Neutrophil (primary cell): ENCODE measurements around the gene DNAJC13.
A peak's percentile ranks its signal among the peaks of the same experiment; 100 is the strongest.
"Not testable (repeated sequence)": the region's sequence is repeated elsewhere in the genome, so short reads cannot be mapped to it uniquely, and the experiment has no call there.

ENCODE experiments used
- H3K27ac ChIP-seq: fragments of 200-600 bp; sonication (generic); 2 replicates; pipeline ENCODE4 v1.5.1; 2016; ENCODE audit warnings: mild to moderate bottlenecking, moderate library complexity
- H3K27me3 ChIP-seq: fragments of 200-600 bp; sonication (generic); 2 replicates; pipeline ENCODE4 v1.6.0; 2016; ENCODE audit warnings: mild to moderate bottlenecking
- H3K36me3 ChIP-seq: fragments of 200-600 bp; sonication (generic); 2 replicates; pipeline ENCODE4 v1.5.1; 2017
- H3K4me1 ChIP-seq, 2 experiments: fragments of 200-600 bp in 1 of 2; sonication (generic) in 1 of 2; 1 replicate in 1 of 2; 2 replicates in 1 of 2; pipeline versions ENCODE4 v1.5.1 to v1.6.1; 2013 to 2016; ENCODE audit warnings: low read depth in 1 of 2, low read length in 1 of 2, mild to moderate bottlenecking in 1 of 2, moderate library complexity in 1 of 2; ENCODE audit not compliant: control insufficient read depth in 1 of 2, insufficient read depth in 1 of 2
- H3K4me3 ChIP-seq, 2 experiments: fragments of 200-600 bp in 1 of 2; sonication (generic) in 1 of 2; 1 replicate in 1 of 2; 2 replicates in 1 of 2; pipeline ENCODE4 v1.5.1; 2013 to 2016; ENCODE audit warnings: low read depth in 1 of 2, low read length in 1 of 2, mild to moderate bottlenecking in 1 of 2, moderate library complexity in 1 of 2
- H3K9me3 ChIP-seq: fragments of 200-600 bp; sonication (generic); 2 replicates; pipeline ENCODE4 v1.5.1; 2016
- TF ChIP-seq, protein P1 (sequence below): fragments of 200-600 bp; sonication (generic); IDR thresholded peaks from 2 replicates; pipeline ENCODE4 v1.5.1; 2016; ENCODE audit warnings: antibody characterized with exemption

The DNAJC13 gene

DNA sequence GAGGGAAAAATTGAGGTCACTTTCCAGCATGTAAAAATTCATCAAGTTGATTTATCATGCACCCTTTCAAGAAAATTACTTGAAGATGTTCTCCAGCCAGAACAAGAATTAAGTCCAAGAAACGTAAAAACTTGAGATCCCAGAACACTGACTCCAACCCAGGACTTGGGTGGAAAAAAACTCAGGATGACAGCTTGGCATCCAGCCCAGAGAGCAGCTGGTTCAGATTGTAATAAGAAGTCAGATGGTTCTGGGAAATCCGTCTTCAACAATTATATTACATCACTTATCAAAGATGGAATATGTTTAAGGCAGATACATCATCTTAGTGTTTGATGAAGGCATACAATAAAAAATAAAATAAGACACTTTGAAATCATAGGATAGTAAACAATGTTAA, 23.0 kb upstream of the DNAJC13 start:
- Histone ChIP-seq H3K36me3 (no peaks in the 10 kb centered on the region), H3K4me1 (peaks cover 0 to 11% of the 10 kb centered on the region in 2 experiments), H3K9me3 (no peaks in the 10 kb centered on the region), H3K27me3 (no peaks in the 10 kb centered on the region), H3K27ac (no peak overlapping the region), H3K4me3 (no peak overlapping the region)
- TF ChIP-seq, protein P1, sequence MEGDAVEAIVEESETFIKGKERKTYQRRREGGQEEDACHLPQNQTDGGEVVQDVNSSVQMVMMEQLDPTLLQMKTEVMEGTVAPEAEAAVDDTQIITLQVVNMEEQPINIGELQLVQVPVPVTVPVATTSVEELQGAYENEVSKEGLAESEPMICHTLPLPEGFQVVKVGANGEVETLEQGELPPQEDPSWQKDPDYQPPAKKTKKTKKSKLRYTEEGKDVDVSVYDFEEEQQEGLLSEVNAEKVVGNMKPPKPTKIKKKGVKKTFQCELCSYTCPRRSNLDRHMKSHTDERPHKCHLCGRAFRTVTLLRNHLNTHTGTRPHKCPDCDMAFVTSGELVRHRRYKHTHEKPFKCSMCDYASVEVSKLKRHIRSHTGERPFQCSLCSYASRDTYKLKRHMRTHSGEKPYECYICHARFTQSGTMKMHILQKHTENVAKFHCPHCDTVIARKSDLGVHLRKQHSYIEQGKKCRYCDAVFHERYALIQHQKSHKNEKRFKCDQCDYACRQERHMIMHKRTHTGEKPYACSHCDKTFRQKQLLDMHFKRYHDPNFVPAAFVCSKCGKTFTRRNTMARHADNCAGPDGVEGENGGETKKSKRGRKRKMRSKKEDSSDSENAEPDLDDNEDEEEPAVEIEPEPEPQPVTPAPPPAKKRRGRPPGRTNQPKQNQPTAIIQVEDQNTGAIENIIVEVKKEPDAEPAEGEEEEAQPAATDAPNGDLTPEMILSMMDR: no peak

DNA sequence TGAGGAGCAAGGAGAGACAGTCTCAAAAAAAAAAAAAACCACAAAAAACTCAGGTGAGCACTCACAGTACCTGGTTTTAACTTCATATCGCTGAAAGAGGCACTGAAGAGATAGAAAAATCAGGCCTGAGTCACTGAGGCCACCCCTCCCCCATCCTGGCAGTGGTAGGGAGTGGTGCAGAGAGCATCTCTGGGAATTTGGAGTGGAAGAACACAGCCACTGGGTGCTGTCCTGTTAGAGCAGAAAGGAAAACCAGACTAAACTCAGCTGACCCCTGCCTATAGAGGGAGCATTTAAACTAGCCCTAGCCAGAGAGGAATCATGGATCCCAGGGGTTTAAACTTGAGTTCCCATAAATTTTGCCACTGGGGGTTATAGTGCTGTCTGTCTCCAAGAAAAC, 22.2 kb upstream of the DNAJC13 start:
- Histone ChIP-seq H3K27ac (no peak overlapping the region), H3K4me3 (no peak overlapping the region), H3K36me3 (no peaks in the 10 kb centered on the region), H3K27me3 (no peaks in the 10 kb centered on the region), H3K9me3 (no peaks in the 10 kb centered on the region), H3K4me1 (peaks cover 0 to 11% of the 10 kb centered on the region in 2 experiments)
- TF ChIP-seq, protein P1: no peak

DNA sequence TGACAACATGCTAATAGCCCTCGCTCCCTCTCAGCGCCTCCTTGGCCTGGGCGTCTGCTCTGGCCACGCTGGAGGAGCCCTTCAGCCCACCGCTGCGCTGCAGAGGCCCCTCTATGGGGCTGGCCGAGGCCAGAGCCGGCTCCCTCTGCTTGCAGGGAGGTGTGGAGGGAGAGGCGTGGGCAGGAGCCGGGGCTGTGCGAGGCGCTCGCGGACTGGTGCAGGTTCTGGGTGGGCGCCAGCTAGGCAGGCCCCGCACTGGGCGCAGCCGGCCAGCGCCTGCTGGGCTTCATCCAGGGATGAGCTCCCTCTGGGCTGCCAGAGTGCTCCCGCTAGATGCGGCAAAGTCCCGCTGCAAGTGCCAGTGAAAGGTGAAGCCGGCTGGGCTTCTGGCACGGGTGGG, 21.0 kb upstream of the DNAJC13 start:
- no peaks in the 10 kb centered on the region for H3K9me3 ChIP-seq
- H3K36me3 ChIP-seq: no peaks in the 10 kb centered on the region
- no peak overlapping the region for H3K4me3 ChIP-seq
- H3K27ac ChIP-seq: no peak overlapping the region
- H3K27me3 ChIP-seq: no peaks in the 10 kb centered on the region
- TF ChIP-seq, protein P1: no peak
- H3K4me1 ChIP-seq: peaks cover 0 to 11% of the 10 kb centered on the region in 2 experiments

DNA sequence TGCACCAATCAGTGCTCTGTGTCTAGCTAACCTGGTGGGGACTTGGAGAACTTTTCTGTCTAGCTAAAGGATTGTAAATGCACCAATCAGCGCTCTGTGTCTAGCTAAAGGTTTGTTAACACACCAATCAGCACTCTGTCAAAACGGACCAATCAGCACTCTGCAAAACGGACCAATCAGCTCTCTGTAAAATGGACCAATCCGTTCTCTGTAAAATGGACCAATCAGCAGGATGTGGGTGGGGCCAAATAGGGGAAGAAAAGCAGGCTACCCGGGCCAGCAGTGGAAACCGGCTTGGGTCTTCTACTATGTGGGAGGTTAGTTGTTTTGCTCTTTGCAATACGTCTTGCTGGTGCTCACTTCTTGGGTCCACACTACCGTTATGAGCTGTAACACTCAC, 20.5 kb upstream of the DNAJC13 start:
- H3K27ac ChIP-seq, H3K27me3 ChIP-seq, H3K36me3 ChIP-seq, H3K4me3 ChIP-seq, H3K9me3 ChIP-seq: not testable (repeated sequence)
- H3K4me1 ChIP-seq: peaks cover 0 to 11% of the 10 kb centered on the region in 2 experiments

DNA sequence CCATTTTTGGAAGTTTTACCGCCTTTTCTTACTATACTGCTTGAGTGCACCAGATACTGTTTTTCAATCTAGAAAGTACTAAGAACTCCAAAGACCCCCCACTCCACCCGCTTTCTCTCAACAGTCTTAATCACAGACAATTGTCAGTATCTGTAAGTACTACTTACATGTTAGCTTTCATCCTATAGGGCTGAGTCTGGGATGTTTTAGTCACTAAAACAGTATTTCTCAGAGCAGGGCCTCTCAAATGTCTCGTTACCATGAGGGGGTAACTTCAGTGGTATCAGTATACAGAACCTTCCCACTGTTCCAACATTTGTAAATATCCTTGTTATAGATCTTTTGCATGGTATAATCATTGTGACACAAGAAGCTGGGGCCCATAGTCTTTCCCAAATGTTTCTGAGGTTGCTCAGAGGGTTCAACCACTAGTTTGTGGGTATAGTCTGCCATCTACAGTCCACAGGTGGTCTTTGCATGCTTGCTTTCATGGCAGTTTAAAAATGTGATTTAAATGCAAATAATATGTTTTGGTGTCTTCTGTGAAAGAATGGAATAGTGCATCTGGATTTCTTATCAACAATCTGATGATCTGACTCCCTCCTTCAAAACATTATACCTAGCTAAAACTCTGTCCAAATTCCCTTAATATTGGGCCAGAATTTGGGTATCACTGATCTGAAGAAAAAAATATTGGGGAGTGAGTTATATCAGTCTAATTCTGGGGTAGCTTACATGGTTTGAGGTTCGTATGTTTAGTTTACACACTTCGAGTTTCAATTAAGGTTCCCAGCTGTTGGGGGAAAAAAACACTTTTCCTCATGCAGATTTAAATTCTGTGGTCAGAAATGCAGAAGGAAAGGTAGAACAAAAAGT, 18.0 kb upstream of the DNAJC13 start:
- no peak overlapping the region for H3K4me3 ChIP-seq
- H3K27ac ChIP-seq: no peak overlapping the region
- TF ChIP-seq, protein P1: peak; percentile 72
- no peaks in the 10 kb centered on the region for H3K27me3 ChIP-seq
- H3K36me3 ChIP-seq: no peaks in the 10 kb centered on the region
- H3K4me1 ChIP-seq: no peaks in the 10 kb centered on the region
- no peaks in the 10 kb centered on the region for H3K9me3 ChIP-seq

DNA sequence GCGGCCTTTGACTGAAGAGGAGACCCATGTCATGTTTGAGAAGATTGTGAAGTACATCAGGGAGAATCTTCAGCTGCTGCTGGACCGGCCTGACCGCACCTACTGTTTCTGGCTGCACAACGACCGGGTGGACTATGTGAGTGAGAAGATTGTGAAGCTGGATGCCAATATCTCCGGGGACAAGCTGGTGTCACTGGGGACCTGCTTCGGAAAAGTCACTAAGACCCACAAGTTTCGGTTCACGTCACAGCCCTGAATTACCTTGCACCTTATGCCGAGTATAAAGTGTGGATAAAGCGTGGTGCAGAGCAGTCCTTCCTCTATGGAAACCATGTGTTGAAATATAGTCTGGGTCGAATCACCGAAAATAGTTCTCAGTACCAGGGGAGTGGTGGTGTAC, 16.0 kb upstream of the DNAJC13 start:
- Histone ChIP-seq H3K27ac (no peak overlapping the region), H3K4me1 (no peaks in the 10 kb centered on the region), H3K9me3 (no peaks in the 10 kb centered on the region), H3K4me3 (no peak overlapping the region), H3K27me3 (no peaks in the 10 kb centered on the region), H3K36me3 (no peaks in the 10 kb centered on the region)
- TF ChIP-seq, protein P1: no peak
